Measurements from ENCODE around the gene FAM174B.

Gene FAM174B

DNA sequence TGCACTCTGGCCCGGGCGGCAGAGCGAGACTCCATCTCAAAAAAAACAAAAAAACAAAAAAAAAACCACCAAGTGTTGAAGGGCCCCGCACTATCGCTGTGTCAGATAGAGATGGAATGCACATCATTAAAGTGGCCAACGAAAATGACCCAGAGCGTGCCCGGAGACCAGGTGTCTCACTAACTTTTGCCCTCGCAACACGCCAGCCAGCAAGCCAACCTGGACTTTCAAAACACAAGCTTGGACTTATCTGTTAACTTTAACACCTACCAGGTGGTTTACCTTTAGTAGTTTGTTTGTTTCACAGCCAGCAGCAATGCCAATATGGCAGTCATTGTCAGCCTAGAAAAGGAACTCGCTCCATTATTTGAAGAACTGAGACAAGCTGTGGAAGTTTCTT lies 28.6 kb downstream of the FAM174B start:
- TF ChIP-seq POLR2A (IDR thresholded peaks at IDR 0.05; ENCODE audit: low read depth, low read length): no peak
- DNase-seq (ENCODE audit: insufficient read length, low spot score) (no peak), FAIRE-seq (no peak)

DNA sequence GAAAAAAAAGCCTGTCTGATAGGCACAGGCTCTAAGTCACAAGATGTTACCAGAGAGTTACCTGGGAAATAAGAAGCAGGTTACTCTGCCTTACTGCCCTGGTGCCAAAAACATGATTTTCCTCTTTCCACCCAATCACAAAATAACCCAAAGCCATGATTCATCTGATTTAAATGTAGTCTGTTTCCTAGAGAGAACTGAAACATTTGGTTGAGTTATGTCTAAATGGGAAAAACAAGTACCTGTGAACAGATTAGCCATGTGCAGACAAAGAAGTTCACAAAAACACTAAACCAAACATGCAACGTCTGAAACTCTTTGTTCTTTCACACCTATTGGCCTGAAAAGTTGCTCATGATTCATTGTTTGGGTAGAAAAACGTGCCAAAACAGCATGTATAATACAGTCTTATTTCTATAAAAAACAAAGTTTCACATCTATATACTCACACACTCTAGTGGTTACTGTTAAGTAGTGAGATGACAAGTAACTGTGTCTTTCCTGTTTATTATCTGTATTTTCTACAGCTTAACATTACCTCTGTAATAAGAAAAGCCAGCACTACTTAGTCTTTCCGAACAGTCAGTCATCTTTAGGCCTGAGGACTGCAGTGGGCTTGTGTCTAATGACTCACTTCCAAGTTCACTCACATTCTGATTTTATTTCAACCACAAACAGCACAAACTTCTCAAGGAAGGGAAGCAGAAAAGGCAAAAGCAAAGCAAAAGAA lies 30.2 kb downstream of the FAM174B start:
- TF ChIP-seq POLR2A (IDR thresholded peaks at IDR 0.05; ENCODE audit: low read depth, low read length): no peak
- FAIRE-seq (no peak), DNase-seq (ENCODE audit: insufficient read length, low spot score) (no peak)

DNA sequence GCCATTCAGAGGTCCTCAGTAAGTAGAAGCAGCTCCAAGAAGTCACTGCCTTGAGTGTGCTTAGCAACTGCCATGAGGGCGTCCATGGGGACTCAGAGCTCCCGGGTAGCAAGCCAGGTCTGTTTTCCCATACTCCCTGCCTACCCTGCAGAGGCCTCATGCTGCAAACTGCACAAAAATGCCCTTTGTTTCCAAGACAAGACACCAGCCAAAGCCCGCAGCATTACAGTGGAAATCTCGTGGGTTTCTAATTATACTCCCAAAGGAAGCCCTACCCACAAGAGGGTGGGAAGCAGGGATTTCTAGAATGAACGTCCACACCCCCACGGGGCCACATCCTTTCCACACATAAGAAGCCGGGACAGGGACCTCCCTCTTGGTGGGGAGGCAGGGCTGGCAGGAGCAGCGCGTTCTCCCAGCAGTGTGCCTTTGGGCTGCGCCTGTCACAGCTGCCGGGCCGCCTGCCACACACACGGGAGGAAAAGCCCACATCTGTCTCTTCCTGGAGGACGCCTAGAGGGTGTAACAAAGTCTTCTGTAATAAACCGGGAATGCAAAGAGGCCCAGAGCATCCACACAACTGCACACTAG lies 31.1 kb downstream of the FAM174B start:
- DNase-seq (ENCODE audit: insufficient read length, low spot score) (no peak), FAIRE-seq (no peak)
- no peak for TF ChIP-seq POLR2A (IDR thresholded peaks at IDR 0.05; ENCODE audit: low read depth, low read length)

DNA sequence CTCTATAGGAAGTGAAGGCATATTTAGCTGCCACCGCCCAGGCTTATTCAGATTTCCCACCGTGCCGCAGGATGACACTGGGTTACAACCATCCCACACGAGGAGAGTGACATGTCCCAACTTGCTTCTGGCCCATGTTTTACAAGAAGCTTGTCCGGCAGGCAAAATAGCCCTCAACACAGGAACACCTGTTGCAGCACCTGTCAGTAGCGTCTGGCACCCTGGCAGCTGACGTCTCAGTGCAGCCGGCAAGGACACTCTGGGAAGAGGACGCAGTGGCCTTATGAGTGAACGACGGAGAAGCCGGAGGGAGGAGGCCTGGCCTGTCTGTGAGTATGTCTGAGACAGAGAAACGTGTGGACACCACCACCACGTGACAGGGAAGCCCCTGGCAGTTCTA lies 32.1 kb downstream of the FAM174B start:
- DNase-seq (ENCODE audit: insufficient read length, low spot score) (no peak), FAIRE-seq (no peak)
- TF ChIP-seq POLR2A (IDR thresholded peaks at IDR 0.05; ENCODE audit: low read depth, low read length): no peak

DNA sequence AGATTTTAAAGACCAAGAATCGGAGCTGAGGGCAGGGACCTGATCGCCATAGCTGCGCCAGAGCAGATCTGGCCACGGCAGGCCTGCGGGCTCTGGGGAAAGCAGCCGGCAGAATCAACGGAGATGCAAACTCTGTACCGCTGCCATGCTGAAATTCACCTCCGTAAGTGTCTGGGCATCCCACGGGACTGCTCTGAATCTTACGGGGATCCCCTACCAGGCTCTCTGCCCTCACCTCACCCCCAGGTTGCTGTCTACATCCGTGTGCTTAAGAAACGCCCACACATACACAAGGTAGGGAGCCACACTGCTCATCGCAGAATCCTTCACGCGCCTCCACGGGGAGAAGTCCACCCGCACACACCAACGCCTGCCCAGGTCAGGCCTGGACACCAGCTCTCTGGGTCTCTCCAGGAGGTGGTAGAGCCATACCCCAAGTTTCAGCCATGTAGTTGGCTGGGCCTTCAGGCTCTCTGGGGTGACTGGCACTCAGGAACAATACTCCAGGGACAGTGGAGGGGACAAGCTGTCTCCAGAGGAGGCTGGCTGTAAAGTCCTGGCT lies 33.5 kb downstream of the FAM174B start:
- DNase-seq (ENCODE audit: insufficient read length, low spot score) (no peak), FAIRE-seq (no peak)
- no peak for TF ChIP-seq POLR2A (IDR thresholded peaks at IDR 0.05; ENCODE audit: low read depth, low read length)

DNA sequence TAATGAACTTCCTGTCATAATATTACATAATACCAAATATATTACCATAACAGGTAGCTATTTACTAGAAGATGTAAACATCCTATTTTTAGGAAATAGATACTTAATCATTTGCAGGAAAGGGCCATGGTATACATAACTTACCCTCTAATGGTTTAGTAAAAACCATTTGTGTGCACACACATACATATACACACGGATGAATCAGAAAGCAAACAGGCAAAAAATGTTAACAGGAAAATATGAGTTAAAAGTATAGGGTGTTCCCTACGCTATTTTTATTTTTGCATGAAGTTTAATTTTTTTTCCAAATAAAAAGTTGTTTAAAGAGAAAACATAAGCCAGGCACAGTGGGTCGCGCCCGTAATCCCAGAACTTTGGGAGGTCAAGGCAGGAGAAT lies 34.6 kb downstream of the FAM174B start:
- no peak for DNase-seq (ENCODE audit: insufficient read length, low spot score)
- TF ChIP-seq POLR2A (IDR thresholded peaks at IDR 0.05; ENCODE audit: low read depth, low read length): no peak
- FAIRE-seq: no peak

DNA sequence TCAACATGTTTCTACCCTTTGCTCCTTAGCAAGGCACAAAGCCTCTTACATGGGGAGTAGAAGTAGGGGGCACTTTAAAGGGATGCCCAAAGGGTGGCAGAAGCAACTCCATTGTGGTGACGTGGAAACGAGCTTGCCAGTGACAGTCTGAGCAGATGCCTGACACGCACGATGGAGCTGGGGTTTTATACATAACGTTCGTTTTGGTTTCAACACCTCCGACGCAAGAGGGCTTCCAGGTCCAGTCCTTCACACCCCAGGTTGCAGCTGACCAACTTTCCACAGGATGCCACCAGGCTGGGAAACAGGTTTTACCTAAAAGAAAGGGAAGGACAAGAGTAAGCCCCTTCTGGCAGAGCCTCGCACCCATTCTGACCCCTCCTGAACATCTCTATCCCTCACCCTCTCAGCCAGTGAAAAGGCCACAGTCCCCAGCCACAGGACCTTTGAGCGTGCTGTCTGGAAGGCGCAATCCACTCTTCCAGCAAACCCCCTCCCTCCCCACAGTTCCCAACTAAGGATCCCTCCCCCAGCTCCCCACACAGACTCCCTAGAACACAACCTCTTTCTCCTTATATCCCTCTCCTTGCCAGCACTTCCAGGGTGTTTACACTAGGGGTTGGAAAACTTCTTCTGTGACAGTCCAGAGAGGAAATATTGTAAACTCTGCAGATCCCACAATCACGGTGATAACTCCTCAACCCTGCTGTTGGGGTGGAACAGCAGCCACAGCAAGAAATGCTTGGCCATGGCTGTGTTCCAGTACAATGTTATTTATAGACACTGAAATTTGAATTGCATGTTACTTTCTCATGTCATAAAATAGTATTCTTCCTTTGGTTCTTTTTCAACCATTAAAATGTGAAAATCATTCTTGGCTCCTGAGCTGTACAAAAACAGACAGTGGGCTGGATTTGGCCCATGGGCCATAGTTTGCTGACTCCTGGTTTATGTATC lies 36.2 kb downstream of the FAM174B start:
- no peak for DNase-seq (ENCODE audit: insufficient read length, low spot score)
- no peak for TF ChIP-seq POLR2A (IDR thresholded peaks at IDR 0.05; ENCODE audit: low read depth, low read length)
- no peak for FAIRE-seq

DNA sequence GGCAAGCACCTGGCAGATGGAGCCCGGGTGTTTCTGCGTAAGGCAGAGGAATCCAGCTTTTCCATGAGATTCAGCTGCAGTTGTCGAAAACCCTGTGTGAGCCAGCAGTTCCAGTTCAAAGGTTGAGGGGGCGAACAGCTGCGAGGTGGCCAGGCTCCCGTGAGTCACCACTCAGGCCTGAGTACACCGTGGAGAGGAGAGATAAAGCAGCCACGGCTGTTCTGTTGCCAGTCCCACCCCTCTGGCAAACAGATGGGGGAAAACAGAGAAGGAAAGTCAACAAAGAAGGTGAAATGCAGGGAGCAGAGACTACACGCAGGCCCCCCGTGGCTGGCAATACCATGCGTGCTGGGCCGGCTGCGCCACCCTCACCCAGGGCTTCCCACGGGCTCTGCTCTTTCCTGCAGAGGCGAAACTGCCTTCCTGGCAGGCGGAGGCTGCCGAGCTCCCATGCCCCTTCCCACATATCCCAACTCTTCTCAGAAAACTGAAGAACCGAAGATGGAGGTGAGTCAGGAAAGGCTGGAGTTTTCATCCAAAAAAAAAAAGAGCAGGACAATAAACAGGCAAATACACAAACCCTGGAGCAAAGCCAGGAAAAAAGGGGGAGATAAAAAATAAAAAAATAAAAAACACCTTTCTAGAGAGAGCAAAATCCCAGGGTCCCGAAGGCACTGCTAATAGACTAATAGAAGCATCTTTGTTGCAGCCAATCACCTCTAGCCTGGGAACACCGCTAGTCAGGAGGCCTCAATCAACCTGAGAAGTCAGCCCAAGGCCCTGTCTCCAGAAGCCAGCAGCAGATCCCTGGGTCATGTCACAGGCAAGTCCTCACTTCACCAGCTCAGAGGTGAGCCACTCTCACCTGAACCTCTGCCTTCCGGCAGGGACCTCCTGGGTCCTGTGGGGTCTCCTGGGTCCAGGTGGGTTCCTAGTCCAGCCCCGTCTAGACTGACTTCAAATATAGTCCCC lies 37.7 kb downstream of the FAM174B start:
- TF ChIP-seq POLR2A (IDR thresholded peaks at IDR 0.05; ENCODE audit: low read depth, low read length): no peak
- DNase-seq (ENCODE audit: insufficient read length, low spot score): no peak
- no peak for FAIRE-seq

DNA sequence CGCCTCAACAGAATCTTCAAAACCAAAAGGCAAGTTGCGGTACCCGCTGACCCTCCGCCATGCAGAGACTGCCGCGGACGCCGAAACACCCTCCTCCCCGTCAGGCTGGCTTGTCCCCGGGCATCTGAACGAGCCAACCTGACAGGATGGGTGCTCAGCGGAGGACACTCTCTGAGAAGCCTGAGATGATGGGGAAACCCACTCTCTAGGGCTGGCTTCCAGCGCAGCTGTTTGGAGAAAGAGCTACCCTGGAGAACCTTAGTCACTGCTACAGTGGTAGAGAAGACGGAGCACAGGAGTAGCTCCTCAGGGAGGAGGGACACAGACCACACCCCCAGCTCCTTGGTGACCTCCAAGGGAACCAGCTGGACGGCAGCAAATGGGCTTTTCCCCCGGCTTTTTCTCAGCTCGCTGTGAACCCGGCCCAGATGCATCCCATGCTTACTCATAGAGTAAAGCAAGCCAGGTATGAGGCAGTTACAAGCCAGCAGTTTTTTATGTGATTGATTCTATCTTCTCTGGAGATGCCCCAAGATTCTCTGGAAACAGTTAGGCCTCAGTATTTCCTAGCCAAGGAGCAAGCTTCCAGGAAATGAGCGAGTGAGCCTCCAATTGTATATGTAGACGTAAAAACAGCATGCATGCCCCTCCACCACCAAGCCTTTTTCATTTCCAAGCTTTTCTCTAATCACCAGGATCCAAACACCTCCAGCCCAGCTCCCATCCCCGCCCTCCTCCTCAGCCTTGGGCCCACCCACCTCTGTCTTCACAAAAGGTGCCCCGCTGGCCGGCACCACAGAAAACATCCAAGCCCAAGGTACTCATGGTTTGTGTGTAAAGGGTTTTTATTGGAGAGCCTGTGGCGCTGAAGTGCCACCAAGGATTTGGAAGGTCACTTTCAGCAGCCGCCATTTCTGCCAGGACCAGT lies 38.7 kb downstream of the FAM174B start:
- FAIRE-seq: no peak
- TF ChIP-seq POLR2A (IDR thresholded peaks at IDR 0.05; ENCODE audit: low read depth, low read length): no peak
- no peak for DNase-seq (ENCODE audit: insufficient read length, low spot score)

DNA sequence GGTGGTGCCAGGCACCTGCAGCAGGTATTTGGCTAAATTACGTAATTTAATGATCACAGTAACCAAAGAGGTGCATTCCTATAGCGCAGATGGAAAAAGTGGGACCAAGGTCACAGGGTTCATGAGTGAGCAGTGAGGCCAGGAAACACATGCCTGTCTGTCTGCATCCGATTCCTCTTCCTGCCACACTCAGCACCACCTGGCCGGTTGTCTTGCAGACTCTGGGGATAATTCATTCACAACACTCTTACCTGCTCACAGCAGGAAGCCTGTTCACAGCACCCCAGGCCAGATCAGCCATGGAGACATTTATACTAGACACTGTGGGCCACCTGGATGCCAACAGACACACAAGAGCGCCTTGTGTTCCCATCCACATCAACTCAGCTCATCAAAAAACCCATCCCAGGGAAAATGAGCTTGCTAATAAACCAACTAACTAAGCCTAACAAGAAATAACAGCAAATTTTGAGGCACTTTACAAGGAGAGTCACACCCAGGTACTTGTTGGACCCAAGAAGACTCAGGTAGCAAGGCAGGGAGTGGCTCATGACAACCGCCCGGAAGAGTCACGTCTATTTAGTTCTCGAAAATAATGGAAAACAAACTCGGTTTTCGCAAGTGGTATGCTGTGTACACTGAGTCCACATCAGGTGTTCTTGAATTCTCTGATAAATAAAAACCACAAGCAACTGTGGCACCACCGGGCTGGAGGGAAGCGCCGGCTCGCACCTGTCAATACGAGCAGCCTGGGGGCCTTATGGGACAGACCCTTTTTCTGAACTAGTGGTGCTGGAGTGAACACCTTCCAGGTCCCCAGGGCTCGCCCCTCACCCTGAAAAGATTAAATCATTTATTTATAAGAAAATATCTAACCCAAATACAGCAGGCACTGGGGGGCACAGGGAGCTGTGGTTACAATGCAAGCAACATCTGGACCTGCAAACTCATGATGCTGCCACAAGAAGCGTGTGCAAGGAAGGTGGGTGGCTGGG lies 40.5 kb downstream of the FAM174B start:
- DNase-seq (ENCODE audit: insufficient read length, low spot score) (no peak), FAIRE-seq (no peak)
- TF ChIP-seq POLR2A (IDR thresholded peaks at IDR 0.05; ENCODE audit: low read depth, low read length): no peak

DNA sequence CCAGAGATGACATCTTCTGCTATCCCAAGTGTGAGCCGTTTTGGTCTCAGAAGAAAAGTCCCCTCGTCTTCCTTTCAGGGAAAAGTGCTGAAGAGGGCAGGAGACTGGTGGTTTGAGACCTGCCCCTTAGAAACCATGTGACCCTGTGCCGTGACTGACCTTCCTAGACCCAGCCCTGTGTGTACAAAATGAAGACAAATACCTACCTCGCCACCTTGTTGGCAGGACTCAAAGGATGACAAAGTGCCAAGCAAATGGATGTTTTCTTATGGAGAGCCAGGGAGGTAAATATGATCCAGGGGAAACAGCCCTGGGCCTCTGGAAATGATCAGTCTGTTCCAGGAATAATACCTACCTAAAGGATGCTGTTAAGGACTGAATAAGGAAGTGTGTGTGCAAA lies 41.3 kb downstream of the FAM174B start:
- no peak for FAIRE-seq
- no peak for DNase-seq (ENCODE audit: insufficient read length, low spot score)
- TF ChIP-seq POLR2A (IDR thresholded peaks at IDR 0.05; ENCODE audit: low read depth, low read length): no peak

Measured in H54 (cell line).